ENCODE measurements around the gene SAMHD1. TPM values are rescaled to one million over a fixed set of nuclear protein-coding genes. Genes with fewer than 3 reads are reported as not detected.

Gene SAMHD1
- total and polyA plus RNA-seq, 2 of the 13 experiments (the other 11 are each of a cell fraction or from before 2014, with no cell fraction given): 16.9 to 43.5 TPM

DNA sequence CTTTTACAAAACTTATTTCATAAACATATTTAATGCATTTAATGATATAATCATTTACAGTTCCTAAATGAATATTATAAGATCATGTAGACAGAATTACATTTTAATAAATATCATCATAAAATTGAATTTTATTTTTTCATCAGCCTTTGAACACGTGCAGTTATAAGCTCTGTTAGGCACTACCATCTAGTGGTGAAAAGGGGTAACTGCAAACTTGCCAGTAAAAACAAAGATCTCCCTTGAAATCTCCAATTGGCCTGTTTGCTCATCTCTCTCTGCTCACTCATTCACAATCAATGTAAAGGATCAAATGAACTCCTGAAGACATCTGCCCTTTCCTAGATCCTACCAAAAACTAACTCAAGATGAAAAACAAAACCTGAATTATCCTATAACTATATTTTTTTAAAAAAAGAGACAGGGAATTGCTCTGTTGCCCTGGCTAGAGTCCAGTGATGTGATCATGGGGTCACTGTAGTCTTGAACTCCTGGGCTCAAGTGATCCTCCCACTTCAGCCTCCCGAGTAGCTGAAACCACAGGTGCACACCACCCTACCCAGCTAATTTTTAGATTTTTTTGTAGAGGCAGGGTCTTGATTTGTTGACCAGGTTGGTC, 31.7 kb downstream of the SAMHD1 start:
- in situ Hi-C loops (cut with HindIII; ENCODE audit: extremely low pct_ligation_motif_present, low pct_unique_long_range_greater_than_20kb): no loop called here
- Histone ChIP-seq H3K9me3 (ENCODE audit: low read length) (no peaks in the 10 kb centered on the region), H4K20me1 (ENCODE audit: insufficient read depth, low read length) (no peaks in the 10 kb centered on the region), H3K79me2 (ENCODE audit: insufficient read depth, low read length) (no peaks in the 10 kb centered on the region), H3K27ac (ENCODE audit: extremely low read length, insufficient read depth, low read length) (no peak overlapping the region), H3K4me3 (replicated peaks in 1 of 3; ENCODE audit: insufficient read depth in 1 of 3, low read depth in 2 of 3, low read length in 3 of 3) (no peak overlapping the region), H3K27me3 (ENCODE audit: control insufficient read depth in 1 of 2, insufficient read depth in 2 of 2, low read length in 2 of 2) (no peaks in the 10 kb centered on the region), H3K4me2 (ENCODE audit: low read depth, low read length) (no peak overlapping the region), H3K4me1 (ENCODE audit: insufficient read depth, low read length) (no peaks in the 10 kb centered on the region), H3K36me3 (replicated peaks in 1 of 2; ENCODE audit: control insufficient read depth in 1 of 2, insufficient read depth in 2 of 2, low read length in 2 of 2) (peaks cover 12 to 13% of the 10 kb centered on the region in 2 experiments; a peak in 4 of 5 replicates), H2AFZ (ENCODE audit: low read length) (no peak overlapping the region), H3K9ac (ENCODE audit: insufficient read depth, low read depth, low read length) (no peak overlapping the region)
- ATAC-seq (peak; percentile 83), DNase-seq (ENCODE audit: low spot score) (peak; percentile 73), FAIRE-seq (peak; percentile 86)
- no TSS peak for BruUV-seq (replicated peaks)
- POLR2A ChIA-PET: interaction anchor here (1.1 kb wide), 1 partner anchor 48 kb away, joined by 3 read pairs; no protein-coding TSS in a partner anchor
- CTCF ChIA-PET (ENCODE audit: low intra/inter-chr PET ratio, low total read pairs): interaction anchor here (1.3 kb wide), 1 partner anchor 83 kb away, joined by 6 read pairs; no protein-coding TSS in a partner anchor
- intact Hi-C loops (cut with micrococcal nuclease; ENCODE audit: unreplicated experiment): no loop called here
- 10% methylated on average over 2 of the region's 2 CpGs for WGBS (ENCODE audit: low lambda C conversion rate)
- TF ChIP-seq ZNF24 (IDR thresholded peaks at IDR 0.05) (0 out of 2 replicates have a peak, but pooled peaks have one; percentile 10), RAD21 (CRISPR knock-in tag; IDR thresholded peaks at IDR 0.05) (peak; percentile 57; the same call in 1 of the 2 replicates), NCOR1 (IDR thresholded peaks at IDR 0.05; ENCODE audit: borderline replicate concordance, low read length) (0 out of 2 replicates have a peak, but pooled peaks have one; percentile 16), SOX6 (IDR thresholded peaks at IDR 0.05) (no peak), SOX6 (CRISPR knock-in tag; IDR thresholded peaks at IDR 0.05) (0 out of 2 replicates have a peak, but pooled peaks have one; percentile 18), SMC3 (IDR thresholded peaks at IDR 0.05; ENCODE audit: low read length) (peak; percentile 82), THAP11 (CRISPR knock-in tag; IDR thresholded peaks at IDR 0.05) (peak; percentile 41; the same call in 1 of the 2 replicates), STAG1 (CRISPR knock-in tag; IDR thresholded peaks at IDR 0.05) (peak; percentile 77), ZNF749 (CRISPR knock-in tag; IDR thresholded peaks at IDR 0.05; ENCODE audit: borderline replicate concordance) (no peak), BHLHE40 (IDR thresholded peaks at IDR 0.05; ENCODE audit: low read length) (peak; percentile 81), GABPA (IDR thresholded peaks at IDR 0.05; ENCODE audit: low read depth, low read length) (no peak), GABPA (CRISPR knock-in tag; IDR thresholded peaks at IDR 0.05; ENCODE audit: low read depth) (no peak), SAP130 (CRISPR knock-in tag; IDR thresholded peaks at IDR 0.05; ENCODE audit: low read depth) (peak; percentile 41; the same call in 1 of the 2 replicates)
- TF ChIP-seq, protein P1, sequence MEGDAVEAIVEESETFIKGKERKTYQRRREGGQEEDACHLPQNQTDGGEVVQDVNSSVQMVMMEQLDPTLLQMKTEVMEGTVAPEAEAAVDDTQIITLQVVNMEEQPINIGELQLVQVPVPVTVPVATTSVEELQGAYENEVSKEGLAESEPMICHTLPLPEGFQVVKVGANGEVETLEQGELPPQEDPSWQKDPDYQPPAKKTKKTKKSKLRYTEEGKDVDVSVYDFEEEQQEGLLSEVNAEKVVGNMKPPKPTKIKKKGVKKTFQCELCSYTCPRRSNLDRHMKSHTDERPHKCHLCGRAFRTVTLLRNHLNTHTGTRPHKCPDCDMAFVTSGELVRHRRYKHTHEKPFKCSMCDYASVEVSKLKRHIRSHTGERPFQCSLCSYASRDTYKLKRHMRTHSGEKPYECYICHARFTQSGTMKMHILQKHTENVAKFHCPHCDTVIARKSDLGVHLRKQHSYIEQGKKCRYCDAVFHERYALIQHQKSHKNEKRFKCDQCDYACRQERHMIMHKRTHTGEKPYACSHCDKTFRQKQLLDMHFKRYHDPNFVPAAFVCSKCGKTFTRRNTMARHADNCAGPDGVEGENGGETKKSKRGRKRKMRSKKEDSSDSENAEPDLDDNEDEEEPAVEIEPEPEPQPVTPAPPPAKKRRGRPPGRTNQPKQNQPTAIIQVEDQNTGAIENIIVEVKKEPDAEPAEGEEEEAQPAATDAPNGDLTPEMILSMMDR (CRISPR knock-in tag; IDR thresholded peaks at IDR 0.05): peak; percentile 80
- TF ChIP-seq, protein P2, sequence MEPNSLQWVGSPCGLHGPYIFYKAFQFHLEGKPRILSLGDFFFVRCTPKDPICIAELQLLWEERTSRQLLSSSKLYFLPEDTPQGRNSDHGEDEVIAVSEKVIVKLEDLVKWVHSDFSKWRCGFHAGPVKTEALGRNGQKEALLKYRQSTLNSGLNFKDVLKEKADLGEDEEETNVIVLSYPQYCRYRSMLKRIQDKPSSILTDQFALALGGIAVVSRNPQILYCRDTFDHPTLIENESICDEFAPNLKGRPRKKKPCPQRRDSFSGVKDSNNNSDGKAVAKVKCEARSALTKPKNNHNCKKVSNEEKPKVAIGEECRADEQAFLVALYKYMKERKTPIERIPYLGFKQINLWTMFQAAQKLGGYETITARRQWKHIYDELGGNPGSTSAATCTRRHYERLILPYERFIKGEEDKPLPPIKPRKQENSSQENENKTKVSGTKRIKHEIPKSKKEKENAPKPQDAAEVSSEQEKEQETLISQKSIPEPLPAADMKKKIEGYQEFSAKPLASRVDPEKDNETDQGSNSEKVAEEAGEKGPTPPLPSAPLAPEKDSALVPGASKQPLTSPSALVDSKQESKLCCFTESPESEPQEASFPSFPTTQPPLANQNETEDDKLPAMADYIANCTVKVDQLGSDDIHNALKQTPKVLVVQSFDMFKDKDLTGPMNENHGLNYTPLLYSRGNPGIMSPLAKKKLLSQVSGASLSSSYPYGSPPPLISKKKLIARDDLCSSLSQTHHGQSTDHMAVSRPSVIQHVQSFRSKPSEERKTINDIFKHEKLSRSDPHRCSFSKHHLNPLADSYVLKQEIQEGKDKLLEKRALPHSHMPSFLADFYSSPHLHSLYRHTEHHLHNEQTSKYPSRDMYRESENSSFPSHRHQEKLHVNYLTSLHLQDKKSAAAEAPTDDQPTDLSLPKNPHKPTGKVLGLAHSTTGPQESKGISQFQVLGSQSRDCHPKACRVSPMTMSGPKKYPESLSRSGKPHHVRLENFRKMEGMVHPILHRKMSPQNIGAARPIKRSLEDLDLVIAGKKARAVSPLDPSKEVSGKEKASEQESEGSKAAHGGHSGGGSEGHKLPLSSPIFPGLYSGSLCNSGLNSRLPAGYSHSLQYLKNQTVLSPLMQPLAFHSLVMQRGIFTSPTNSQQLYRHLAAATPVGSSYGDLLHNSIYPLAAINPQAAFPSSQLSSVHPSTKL (CRISPR knock-in tag; IDR thresholded peaks at IDR 0.05): no peak
- TF ChIP-seq, protein P3, sequence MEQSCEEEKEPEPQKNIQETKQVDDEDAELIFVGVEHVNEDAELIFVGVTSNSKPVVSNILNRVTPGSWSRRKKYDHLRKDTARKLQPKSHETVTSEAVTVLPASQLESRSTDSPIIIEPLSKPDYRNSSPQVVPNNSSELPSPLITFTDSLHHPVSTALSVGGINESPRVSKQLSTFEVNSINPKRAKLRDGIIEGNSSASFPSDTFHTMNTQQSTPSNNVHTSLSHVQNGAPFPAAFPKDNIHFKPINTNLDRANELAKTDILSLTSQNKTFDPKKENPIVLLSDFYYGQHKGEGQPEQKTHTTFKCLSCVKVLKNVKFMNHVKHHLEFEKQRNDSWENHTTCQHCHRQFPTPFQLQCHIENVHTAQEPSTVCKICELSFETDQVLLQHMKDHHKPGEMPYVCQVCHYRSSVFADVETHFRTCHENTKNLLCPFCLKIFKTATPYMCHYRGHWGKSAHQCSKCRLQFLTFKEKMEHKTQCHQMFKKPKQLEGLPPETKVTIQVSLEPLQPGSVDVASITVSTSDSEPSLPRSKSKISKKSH (CRISPR knock-in tag; IDR thresholded peaks at IDR 0.05; ENCODE audit: borderline replicate concordance): no peak
- TF ChIP-seq, protein P4, sequence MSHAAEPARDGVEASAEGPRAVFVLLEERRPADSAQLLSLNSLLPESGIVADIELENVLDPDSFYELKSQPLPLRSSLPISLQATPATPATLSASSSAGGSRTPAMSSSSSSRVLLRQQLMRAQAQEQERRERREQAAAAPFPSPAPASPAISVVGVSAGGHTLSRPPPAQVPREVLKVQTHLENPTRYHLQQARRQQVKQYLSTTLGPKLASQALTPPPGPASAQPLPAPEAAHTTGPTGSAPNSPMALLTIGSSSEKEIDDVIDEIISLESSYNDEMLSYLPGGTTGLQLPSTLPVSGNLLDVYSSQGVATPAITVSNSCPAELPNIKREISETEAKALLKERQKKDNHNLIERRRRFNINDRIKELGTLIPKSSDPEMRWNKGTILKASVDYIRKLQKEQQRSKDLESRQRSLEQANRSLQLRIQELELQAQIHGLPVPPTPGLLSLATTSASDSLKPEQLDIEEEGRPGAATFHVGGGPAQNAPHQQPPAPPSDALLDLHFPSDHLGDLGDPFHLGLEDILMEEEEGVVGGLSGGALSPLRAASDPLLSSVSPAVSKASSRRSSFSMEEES (CRISPR knock-in tag; IDR thresholded peaks at IDR 0.05): peak; percentile 51; the same call in 1 of the 2 replicates
